GM12878 (cell line): ENCODE measurements around the gene OR1J2.

Experiments used
- BRCA1 ChIP-seq: IDR thresholded peaks from 2 replicates; pipeline ENCODE4 v1.6.1; 2011; ENCODE audit warnings: low read depth, low read length, improper control_type of control experiment
- CTCF ChIP-seq, 3 experiments: IDR thresholded peaks in 2 of 3; conservative IDR thresholded peaks in 1 of 3; 2 replicates each; pipeline ENCODE4 v1.5.1; 2011; ENCODE audit warnings: low read depth in 3 of 3, low read length in 3 of 3, mild to moderate bottlenecking in 3 of 3, control low read depth in 2 of 3, moderate library complexity in 2 of 3, inconsistent platforms in 1 of 3, mixed read lengths in 1 of 3; ENCODE audit not compliant: control insufficient read depth in 2 of 3, insufficient read depth in 1 of 3; ENCODE audit errors: extremely low read depth in 1 of 3
- EGR1 ChIP-seq, 2 experiments: IDR thresholded peaks; 1 replicate in 1 of 2; 2 replicates in 1 of 2; pipeline ENCODE4 v1.6.1; 2011 to 2012; ENCODE audit warnings: low read depth in 2 of 2, low read length in 2 of 2, borderline replicate concordance in 1 of 2, mild to moderate bottlenecking in 1 of 2, moderate library complexity in 1 of 2
- HDAC6 ChIP-seq: fragments of 200-600 bp; sonication (generic); IDR thresholded peaks from one replicate; pipeline ENCODE4 v1.8.0; 2017; ENCODE audit warnings: antibody characterized with exemption; ENCODE audit not compliant: unreplicated experiment
- MXI1 ChIP-seq: fragments of 150-350 bp; IDR thresholded peaks from 2 replicates; pipeline ENCODE4 v1.6.1; 2011; ENCODE audit warnings: low read depth, mild to moderate bottlenecking, inconsistent platforms, low read length, improper control_type of control experiment
- POLR2AphosphoS2 ChIP-seq: IDR thresholded peaks from 2 replicates; pipeline ENCODE4 v1.6.1; 2011; ENCODE audit warnings: low read depth, mild to moderate bottlenecking, low read length, improper control_type of control experiment, moderate library complexity
- YY1 ChIP-seq: IDR thresholded peaks from 2 replicates; pipeline ENCODE4 v1.6.1; 2011; ENCODE audit warnings: low read depth, mild to moderate bottlenecking, low read length
- TF ChIP-seq, protein P1 (sequence below): fragments of 450-650 bp; IDR thresholded peaks from 2 replicates; pipeline ENCODE4 v1.6.1; 2014; ENCODE audit warnings: mild to moderate bottlenecking
- TF ChIP-seq, protein P2 (sequence below): IDR thresholded peaks from 2 replicates; pipeline ENCODE4 v1.6.1; 2012; ENCODE audit warnings: mild to moderate bottlenecking, low read depth, low read length
- TF ChIP-seq, protein P3 (sequence below): fragments of 450-650 bp; IDR thresholded peaks from 2 replicates; pipeline ENCODE4 v1.6.1; 2017; ENCODE audit warnings: mild to moderate bottlenecking, low read depth, inconsistent platforms; ENCODE audit not compliant: poor library complexity, severe bottlenecking
- TF ChIP-seq, protein P4 (sequence below): IDR thresholded peaks from 2 replicates; pipeline ENCODE4 v1.6.1; 2011; ENCODE audit warnings: mild to moderate bottlenecking, low read depth, low read length, moderate library complexity; ENCODE audit not compliant: insufficient replicate concordance

DNA sequence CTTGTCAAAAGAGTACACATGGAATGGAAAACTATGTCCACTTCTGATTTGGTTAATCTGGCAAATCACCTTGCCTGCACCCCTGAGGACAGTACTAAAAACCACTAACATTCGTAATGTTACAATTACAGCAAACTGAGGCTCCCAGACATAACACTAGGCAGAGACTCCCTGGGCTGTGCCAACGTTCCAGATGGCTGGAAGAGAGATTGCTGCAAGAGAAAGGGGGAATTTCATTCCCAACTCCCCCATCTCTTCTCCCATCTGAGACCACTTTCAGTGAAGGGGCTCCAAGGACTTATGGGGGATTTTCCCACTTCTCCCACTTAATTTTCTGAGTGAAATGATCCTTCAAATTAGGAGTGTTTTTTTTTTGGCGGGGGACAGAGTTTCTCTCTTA is 44.1 kb upstream of the OR1J2 start:
- TF ChIP-seq CTCF (IDR thresholded peaks at IDR 0.05 in 2 of 3, conservative IDR thresholded peaks at IDR 0.05 in 1 of 3; ENCODE audit: control insufficient read depth in 2 of 3, extremely low read depth in 1 of 3, insufficient read depth in 1 of 3, low read depth in 3 of 3, low read length in 3 of 3) (no peak), EGR1 (IDR thresholded peaks at IDR 0.05; ENCODE audit: borderline replicate concordance in 1 of 2, low read depth in 2 of 2, low read length in 2 of 2) (no peak), MXI1 (no peak), BRCA1 (no peak), YY1 (no peak), HDAC6 (no peak), POLR2AphosphoS2 (no peak)
- TF ChIP-seq, protein P1, sequence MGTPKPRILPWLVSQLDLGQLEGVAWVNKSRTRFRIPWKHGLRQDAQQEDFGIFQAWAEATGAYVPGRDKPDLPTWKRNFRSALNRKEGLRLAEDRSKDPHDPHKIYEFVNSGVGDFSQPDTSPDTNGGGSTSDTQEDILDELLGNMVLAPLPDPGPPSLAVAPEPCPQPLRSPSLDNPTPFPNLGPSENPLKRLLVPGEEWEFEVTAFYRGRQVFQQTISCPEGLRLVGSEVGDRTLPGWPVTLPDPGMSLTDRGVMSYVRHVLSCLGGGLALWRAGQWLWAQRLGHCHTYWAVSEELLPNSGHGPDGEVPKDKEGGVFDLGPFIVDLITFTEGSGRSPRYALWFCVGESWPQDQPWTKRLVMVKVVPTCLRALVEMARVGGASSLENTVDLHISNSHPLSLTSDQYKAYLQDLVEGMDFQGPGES, result no peak
- TF ChIP-seq, protein P2, sequence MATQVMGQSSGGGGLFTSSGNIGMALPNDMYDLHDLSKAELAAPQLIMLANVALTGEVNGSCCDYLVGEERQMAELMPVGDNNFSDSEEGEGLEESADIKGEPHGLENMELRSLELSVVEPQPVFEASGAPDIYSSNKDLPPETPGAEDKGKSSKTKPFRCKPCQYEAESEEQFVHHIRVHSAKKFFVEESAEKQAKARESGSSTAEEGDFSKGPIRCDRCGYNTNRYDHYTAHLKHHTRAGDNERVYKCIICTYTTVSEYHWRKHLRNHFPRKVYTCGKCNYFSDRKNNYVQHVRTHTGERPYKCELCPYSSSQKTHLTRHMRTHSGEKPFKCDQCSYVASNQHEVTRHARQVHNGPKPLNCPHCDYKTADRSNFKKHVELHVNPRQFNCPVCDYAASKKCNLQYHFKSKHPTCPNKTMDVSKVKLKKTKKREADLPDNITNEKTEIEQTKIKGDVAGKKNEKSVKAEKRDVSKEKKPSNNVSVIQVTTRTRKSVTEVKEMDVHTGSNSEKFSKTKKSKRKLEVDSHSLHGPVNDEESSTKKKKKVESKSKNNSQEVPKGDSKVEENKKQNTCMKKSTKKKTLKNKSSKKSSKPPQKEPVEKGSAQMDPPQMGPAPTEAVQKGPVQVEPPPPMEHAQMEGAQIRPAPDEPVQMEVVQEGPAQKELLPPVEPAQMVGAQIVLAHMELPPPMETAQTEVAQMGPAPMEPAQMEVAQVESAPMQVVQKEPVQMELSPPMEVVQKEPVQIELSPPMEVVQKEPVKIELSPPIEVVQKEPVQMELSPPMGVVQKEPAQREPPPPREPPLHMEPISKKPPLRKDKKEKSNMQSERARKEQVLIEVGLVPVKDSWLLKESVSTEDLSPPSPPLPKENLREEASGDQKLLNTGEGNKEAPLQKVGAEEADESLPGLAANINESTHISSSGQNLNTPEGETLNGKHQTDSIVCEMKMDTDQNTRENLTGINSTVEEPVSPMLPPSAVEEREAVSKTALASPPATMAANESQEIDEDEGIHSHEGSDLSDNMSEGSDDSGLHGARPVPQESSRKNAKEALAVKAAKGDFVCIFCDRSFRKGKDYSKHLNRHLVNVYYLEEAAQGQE, result no peak
- TF ChIP-seq, protein P3, sequence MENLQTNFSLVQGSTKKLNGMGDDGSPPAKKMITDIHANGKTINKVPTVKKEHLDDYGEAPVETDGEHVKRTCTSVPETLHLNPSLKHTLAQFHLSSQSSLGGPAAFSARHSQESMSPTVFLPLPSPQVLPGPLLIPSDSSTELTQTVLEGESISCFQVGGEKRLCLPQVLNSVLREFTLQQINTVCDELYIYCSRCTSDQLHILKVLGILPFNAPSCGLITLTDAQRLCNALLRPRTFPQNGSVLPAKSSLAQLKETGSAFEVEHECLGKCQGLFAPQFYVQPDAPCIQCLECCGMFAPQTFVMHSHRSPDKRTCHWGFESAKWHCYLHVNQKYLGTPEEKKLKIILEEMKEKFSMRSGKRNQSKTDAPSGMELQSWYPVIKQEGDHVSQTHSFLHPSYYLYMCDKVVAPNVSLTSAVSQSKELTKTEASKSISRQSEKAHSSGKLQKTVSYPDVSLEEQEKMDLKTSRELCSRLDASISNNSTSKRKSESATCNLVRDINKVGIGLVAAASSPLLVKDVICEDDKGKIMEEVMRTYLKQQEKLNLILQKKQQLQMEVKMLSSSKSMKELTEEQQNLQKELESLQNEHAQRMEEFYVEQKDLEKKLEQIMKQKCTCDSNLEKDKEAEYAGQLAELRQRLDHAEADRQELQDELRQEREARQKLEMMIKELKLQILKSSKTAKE, result no peak
- TF ChIP-seq, protein P4, sequence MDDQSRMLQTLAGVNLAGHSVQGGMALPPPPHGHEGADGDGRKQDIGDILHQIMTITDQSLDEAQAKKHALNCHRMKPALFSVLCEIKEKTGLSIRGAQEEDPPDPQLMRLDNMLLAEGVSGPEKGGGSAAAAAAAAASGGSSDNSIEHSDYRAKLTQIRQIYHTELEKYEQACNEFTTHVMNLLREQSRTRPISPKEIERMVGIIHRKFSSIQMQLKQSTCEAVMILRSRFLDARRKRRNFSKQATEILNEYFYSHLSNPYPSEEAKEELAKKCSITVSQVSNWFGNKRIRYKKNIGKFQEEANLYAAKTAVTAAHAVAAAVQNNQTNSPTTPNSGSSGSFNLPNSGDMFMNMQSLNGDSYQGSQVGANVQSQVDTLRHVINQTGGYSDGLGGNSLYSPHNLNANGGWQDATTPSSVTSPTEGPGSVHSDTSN, result no peak
